Hematopoietic multipotent progenitor cell treated with erythropoietin and hydrocortisone succinate and interleukin-3 and kit ligand, for 8 days (in vitro differentiated cells): Measurements from ENCODE around the gene RPL10A.
"Not testable (repeated sequence)": the region's sequence is repeated elsewhere in the genome, so short reads cannot be mapped to it uniquely, and the experiment has no call there.

Source experiments
- DNase-seq: peaks from one replicate; pipeline ENCODE4 v3.0.0-alpha.2; 2015

RPL10A gene

GRCh38 chr6:35515939-35516338 is 47.7 kb downstream of the RPL10A start:
- DNase-seq: not testable (repeated sequence)

DNA sequence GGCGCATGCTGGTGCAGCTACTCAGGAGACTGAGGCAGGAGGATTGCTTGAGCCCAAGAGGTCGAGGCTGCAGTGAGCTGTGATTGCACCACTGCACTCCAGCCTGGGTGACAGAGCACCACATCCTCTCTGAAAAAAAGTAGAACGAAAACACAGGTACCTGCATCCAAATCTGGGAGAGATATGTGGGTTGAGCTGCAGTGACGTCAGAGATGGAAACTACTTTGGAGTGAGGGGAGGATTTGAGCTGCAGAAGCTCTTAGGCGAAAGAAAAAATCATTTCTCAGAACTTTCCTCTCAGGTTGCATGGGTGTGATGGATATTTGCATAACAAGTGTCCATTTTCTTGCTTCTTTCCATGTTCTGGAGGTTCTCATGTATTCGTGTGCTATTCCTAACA is 48.5 kb downstream of the RPL10A start:
- DNase-seq: no peak

DNA sequence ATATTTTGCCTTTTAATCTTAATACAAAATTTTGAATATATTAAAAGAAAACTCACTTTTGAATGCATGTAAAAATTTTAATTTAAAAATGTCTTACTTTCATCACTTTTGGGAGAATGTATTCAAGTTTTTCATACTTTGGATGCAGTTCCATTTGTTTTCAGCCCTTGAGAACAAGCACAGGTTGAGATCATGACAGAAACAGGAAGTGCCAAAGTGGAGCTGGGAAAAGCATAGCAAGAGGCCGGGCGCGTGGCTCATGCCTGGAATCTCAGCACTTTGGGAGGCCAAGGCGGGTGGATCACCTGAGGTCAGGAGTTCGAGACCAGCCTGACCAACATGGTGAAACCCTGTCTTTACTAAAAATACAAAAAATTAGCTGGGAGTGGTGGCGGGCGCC is 49.8 kb downstream of the RPL10A start:
- DNase-seq: not testable (repeated sequence)

GRCh38 chr6:35518566-35519312 is 50.5 kb downstream of the RPL10A start:
- DNase-seq: no peak

GRCh38 chr6:35519313-35520015 is 51.3 kb downstream of the RPL10A start:
- no peak for DNase-seq
